Measurements from ENCODE around the gene NEU2. TPM values are rescaled to one million over a fixed set of nuclear protein-coding genes. Genes with fewer than 3 reads are reported as not detected.

Gene NEU2
- total and polyA plus RNA-seq, 10 of the 15 experiments (the other 5 are each of a cell fraction or from before 2014, with no cell fraction given): not detected

GRCh38 chr2:233006648-233007047 is 25.8 kb upstream of the NEU2 start:
- no peak for ATAC-seq
- RAD21 ChIA-PET (ENCODE audit: unreplicated experiment): no interaction called here
- POLR2A ChIA-PET: interaction anchor here (0.6 kb wide), 1 partner anchor 68 kb away, joined by 3 read pairs; no protein-coding TSS in a partner anchor
- SMC1A ChIA-PET (ENCODE audit: uncharacterized antibody, unreplicated experiment): no interaction called here
- Histone ChIP-seq H3K27me3 (replicated peaks in 1 of 2; ENCODE audit: control insufficient read depth in 2 of 2, insufficient read depth in 2 of 2, low read length in 1 of 2) (peaks cover 0 to 3% of the 10 kb centered on the region in 2 experiments; a peak in 1 of 4 replicates), H3K79me2 (ENCODE audit: control insufficient read depth, insufficient read depth, low read length) (no peaks in the 10 kb centered on the region), H3K4me3 (no peak overlapping the region), H2AFZ (ENCODE audit: control insufficient read depth, low read depth, low read length) (no peak overlapping the region), H3K27ac (ENCODE audit: control insufficient read depth, insufficient read depth) (no peak overlapping the region), H3K4me2 (ENCODE audit: control insufficient read depth, insufficient read depth) (no peak overlapping the region), H4K20me1 (ENCODE audit: control insufficient read depth, insufficient read depth) (no peaks in the 10 kb centered on the region), H3K9me3 (replicated peaks; ENCODE audit: control insufficient read depth, insufficient read depth, low read length) (no peaks in the 10 kb centered on the region), H3K36me3 (ENCODE audit: control insufficient read depth in 2 of 2, insufficient read depth in 2 of 2, low read length in 1 of 2) (no peaks in the 10 kb centered on the region), H3K9ac (ENCODE audit: control insufficient read depth, insufficient read depth, low read length) (no peak overlapping the region), H3K4me1 (ENCODE audit: control insufficient read depth, insufficient read depth, low read length) (no peaks in the 10 kb centered on the region; the same call in 1 of the 2 replicates)
- DNase-seq (ENCODE audit: low read depth, low spot score): no peak
- in situ Hi-C loops (cut with MboI) (no loop called here), intact Hi-C loops (cut with micrococcal nuclease; ENCODE audit: unreplicated experiment) (no loop called here)
- CTCF ChIA-PET: interaction anchor here (0.7 to 1.9 kb wide), 3 partner anchors 14 to 23 kb away, joined by 3 to 8 read pairs (median 5); no protein-coding TSS in a partner anchor
- TF ChIP-seq, protein P1, sequence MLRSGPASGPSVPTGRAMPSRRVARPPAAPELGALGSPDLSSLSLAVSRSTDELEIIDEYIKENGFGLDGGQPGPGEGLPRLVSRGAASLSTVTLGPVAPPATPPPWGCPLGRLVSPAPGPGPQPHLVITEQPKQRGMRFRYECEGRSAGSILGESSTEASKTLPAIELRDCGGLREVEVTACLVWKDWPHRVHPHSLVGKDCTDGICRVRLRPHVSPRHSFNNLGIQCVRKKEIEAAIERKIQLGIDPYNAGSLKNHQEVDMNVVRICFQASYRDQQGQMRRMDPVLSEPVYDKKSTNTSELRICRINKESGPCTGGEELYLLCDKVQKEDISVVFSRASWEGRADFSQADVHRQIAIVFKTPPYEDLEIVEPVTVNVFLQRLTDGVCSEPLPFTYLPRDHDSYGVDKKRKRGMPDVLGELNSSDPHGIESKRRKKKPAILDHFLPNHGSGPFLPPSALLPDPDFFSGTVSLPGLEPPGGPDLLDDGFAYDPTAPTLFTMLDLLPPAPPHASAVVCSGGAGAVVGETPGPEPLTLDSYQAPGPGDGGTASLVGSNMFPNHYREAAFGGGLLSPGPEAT (IDR thresholded peaks at IDR 0.05; ENCODE audit: low read depth): no peak
- TF ChIP-seq NFXL1 (IDR thresholded peaks at IDR 0.05; ENCODE audit: borderline replicate concordance): no peak
- TF ChIP-seq KDM1A (IDR thresholded peaks at IDR 0.05; ENCODE audit: borderline replicate concordance): no peak
- TF ChIP-seq CEBPZ (IDR thresholded peaks at IDR 0.05; ENCODE audit: low read depth, low read length): no peak
- TF ChIP-seq ELK1 (IDR thresholded peaks at IDR 0.05; ENCODE audit: low read depth, low read length): no peak
- TF ChIP-seq DPF2 (IDR thresholded peaks at IDR 0.05): no peak
- TF ChIP-seq MYB (IDR thresholded peaks at IDR 0.05; ENCODE audit: borderline replicate concordance, low read depth, low read length): no peak
- no peak for TF ChIP-seq ZZZ3 (IDR thresholded peaks at IDR 0.05; ENCODE audit: control insufficient read depth, insufficient read length, low read depth)
- no peak for TF ChIP-seq HSF1 (IDR thresholded peaks at IDR 0.05; ENCODE audit: low read depth, low read length)
- FAIRE-seq: no peak
- WGBS (ENCODE audit: insufficient coverage, insufficient replicate concordance, low lambda C conversion rate, missing lambda C conversion rate): 25% methylated on average over 6 of the region's 6 CpGs
- BruUV-seq (replicated peaks): no TSS peak
